GM18498 (cell line): ENCODE results near the gene TBC1D1.

Experiments
- ATAC-seq: cut with Tn5 transposase; IDR thresholded peaks from one replicate; pipeline ENCODE4 v1.9.1; 2021; ENCODE audit warnings: mild to moderate bottlenecking, moderate library complexity; ENCODE audit not compliant: unreplicated experiment

The TBC1D1 gene

DNA sequence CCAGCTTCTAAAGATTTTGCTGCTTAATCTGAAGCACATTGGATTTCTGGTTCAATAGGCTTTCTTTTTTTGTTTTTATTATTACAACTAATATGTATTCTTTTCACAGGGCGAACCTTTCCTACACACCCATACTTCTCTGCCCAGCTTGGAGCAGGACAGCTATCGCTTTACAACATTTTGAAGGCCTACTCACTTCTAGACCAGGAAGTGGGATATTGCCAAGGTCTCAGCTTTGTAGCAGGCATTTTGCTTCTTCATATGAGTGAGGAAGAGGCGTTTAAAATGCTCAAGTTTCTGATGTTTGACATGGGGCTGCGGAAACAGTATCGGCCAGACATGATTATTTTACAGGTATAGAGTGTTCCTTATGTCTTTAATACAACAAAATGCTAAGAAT, 224.7 kb downstream of the TBC1D1 start:
- no peak for ATAC-seq

DNA sequence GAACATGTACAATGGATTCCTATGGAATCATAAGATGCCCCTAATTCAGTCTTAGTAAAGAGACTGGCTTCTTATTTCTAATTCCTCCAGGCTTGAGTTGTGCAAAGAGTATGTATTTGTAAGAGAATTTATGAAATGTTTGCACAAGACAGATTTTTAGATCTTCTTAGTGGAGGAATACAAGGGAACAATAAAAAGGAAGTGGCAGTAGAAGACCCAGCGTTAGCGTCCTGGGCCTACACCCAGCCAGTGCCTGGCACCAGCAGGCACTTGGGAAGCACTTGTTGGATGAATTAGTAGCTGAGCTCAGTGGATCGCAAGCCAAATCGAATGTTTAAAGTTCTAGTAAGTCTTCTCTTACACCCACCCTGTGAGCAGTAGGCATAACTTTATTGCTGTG, 226.7 kb downstream of the TBC1D1 start:
- ATAC-seq, result no peak

DNA sequence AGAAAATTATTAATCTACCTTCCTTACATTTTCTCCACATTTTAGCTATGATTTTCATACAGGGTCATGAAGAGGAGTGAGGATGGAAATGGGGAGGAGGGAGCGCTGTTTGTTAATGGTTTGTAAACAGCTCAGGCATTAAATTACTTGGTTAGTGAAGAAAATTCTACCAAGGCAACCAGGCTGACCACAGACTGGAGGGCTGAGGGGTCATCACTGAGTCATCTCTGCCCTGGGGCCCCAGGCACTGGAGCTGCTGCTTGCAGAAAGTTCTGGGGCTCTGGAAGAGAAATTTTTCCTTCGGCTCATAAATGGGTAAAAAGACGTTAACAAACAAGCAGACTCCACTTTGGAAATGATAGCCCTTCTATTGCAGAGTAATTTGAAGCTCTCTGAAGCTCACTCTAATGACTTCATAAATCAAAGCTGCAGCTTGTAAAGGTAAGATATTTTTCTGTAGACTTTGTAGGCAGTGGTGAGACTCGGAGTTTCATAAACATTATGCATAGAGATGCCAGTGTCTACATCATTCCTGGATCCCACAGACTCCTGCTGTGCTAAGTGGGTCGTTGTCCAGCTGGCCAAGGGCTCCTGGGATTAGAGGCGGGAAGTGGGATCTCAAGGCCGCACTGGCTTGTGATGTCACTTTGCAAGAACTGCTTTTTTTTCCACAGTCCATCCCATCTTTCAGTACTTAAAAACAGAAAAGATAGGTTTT, 228.9 kb downstream of the TBC1D1 start:
- ATAC-seq, result no peak

DNA sequence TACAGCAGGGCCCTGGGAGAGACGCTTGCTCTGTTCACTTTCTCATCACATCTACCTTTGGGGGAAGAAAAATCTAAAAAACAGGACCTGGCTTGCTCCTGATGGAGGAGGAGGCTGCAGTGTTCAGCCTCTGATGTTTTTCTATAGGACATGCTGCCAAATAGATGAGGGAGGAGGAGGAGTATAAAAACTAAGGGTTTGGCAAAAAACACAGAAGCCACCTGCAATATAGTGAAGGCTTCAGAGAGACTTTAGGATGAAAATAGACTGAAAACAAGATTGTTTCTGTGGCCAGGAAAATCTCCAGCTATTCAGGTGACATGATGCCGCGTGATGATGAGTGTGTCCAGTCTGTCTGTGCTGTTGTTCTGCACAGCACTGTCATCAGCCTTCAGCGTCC, 229.9 kb downstream of the TBC1D1 start:
- ATAC-seq, result no peak

DNA sequence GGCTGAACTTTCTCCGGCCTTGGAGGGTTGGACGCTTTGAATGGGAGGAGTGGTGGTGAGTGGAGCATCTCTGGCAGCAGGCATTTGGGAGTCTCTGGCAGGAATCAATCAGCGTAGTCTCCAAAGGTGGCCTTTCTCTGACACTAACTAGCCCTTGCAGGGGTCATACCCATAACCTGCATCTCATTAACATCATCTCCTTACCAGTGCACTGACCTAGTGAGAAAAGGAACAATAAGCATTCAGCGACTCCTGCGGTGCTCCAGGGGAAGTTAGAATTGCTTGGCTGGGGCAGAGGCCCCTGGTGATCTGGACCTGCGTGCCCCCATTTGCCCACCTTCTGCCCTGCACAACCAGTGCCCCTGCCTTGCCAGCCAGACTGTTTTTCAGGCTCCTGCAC, 231.2 kb downstream of the TBC1D1 start:
- ATAC-seq, result no peak

DNA sequence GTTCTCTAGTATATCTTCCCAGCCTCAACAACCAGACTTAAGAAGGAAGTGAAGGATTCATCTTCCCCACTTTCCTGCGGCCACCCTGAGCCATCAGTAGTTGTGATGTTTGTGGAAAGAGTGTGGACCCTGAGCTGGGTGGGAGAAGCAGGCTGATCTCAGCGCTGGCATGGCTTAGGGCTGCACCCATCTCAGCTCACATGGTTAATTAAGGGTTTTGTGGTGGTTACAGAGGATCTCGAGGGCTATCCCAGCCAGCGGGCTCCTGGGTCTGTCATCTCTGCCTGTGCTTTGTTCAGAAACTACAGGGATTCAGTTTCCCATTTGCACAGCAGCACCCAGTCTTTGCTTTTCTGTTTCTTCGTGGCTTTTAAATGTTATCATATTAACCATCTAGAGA, 232.7 kb downstream of the TBC1D1 start:
- no peak for ATAC-seq

DNA sequence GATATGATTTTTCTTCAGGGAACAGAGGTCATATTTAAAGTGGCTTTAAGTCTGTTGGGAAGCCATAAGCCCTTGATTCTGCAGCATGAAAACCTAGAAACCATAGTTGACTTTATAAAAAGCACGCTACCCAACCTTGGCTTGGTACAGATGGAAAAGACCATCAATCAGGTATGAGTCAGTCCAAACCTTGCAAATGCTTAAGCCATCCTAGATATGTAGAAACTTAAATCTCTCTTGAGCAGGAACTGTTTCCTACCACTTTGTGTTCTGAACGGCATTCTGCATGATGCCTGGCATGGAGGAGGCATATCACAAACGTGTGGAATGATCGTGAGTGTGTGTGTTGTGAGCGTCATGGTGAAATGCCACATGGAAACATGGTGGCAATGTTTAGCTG, 234.1 kb downstream of the TBC1D1 start:
- ATAC-seq, result no peak

DNA sequence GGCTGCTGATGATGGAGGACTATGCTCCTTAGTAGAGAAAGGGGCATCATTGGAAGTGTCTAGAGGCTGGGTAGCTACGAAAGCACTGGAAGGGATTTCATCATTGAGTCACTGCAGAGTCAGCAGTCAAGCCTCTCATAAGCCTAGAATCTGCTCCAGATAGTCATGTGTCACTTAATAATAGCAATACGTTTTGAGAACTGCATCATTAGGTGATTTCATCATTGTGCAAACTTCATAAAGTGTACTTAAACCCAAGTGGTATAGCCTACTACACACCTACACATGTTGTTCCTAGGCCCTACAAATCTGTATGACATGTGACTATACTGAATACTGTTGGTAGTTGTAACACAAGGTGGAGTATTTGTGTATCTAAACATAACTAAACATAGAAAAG, 234.9 kb downstream of the TBC1D1 start:
- ATAC-seq, result no peak

DNA sequence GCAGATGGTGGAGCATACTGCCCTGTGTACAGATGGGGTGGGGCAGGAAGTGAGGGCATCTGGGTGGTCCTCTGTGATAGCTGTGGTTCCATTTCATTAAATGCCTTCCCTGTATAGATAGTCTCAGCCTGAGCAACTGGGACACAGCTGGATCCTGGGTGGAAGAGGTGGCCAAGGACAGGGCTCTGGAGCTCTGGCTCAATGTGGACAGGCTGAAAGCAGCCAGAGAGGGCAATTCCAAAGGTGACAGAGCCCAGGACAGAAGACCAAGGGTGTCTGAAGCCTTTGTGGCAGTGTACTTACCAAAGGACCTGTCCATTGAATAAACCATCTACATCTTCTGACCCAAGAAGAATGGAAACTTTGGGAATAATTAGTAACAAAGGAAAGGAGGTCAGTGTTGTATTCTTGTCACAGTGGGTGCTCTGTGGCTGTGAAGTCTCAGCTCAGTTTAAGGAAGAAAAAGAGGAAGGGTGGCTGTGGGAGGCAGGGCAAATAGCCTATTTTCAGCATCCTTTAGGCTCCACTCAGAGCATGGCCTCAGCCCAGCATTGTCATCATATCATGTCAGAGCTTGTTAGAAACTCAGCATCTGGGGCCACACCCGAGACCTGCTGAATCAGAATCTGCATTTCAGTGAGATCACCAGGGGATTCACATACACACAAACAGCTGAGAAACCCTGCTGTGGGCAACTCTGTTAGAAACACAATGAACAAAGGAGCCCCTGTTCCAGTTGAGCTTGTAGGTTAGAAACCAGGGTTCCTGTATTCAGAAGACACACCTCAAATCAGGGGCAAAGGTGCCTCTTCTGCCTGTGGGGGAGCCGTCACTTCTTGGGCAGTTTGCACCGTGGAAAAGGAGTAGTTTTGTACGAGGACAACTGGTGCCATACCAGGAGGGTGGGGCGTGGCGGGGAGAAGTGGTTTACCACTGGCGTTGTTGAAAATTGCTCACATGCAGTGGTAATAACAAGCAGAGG, 237.9 kb downstream of the TBC1D1 start:
- ATAC-seq, result peak; percentile 50

DNA sequence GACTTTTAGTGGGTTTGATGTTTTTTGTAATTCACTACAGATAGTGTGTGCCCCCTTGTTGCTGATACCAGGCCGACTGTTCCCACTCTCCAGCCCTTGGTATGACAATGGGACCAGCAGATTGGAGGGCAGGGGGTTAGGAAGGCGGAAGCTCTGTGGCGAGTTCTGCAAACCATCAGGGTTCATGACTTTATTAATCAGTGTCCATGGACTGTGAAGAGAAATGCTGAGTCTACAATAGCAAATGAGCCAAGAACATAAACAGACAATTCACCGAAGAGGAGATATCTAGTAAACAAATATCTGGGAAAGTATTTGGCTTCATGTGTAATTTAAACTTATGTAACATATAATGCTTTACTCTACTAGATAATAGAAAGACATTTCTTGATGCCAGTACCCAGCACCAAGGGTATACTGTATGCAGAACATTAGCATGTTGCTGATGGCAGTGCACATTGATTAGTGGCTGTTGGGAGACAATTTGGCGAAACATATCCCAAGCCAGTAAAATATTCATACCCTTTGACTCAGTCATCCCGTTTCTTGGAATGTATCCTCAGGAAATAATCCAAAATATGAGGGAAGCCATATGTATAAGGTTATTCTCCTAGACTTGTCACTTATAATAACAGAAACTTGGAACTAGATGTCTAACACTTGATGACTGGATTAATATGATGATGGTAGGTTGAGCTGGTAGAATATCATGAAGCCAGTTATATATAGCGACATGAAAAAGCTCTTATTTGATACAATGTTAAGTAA, 238.8 kb downstream of the TBC1D1 start:
- no peak for ATAC-seq

DNA sequence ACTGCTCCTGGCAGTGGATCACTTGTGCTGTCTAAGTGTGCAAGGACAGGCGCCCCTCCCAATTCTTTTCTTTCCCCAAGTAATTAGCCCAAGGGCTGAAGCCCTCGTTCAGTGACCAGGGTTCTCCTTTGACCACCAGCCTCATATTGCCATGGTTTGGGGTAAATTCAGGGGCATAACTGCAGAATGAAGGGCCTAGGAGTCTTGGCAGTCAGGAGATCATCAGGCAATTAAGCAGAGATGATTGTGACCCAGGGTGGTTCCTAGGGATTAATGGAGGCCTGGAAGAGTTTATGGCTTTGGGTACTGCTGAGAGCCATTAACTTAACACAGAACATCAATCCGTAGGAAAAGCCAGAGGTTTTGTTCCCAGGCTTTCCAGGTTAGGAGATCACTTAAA, 240.0 kb downstream of the TBC1D1 start:
- ATAC-seq, result no peak

DNA sequence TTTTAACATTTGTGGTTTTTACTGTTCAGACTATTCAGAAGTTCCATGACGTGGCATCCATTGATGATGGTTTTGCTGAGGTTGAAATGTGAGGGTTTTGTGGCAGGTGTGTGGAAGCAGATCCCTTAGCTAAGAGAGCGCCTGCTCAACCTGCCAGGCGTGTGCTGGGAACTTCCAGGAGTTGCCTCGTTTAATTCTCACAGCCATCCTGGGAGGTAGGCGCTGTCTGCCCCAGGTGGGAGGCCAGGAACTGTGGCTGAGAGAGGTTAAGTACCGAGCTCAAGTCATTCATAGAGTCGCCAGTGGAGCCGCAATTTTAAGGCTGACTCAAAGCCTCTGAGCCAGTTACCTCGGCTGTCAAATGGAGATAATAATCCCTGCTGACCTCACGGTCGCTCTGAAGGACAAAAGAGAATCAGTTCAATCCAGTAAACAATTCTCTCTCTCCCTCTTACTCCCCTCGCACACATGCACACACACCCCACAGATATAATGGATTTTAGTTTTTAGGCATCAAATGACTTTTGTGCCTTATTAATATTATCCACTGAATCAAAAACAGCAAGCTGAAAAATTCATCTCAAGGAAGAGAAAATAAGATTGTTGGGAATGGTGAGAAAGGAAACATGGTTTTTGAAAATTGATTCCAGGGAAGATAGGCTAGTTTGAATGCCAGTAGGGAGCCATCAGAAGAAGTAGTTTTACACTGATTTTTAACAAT, 240.6 kb downstream of the TBC1D1 start:
- ATAC-seq, result peak; percentile 25

DNA sequence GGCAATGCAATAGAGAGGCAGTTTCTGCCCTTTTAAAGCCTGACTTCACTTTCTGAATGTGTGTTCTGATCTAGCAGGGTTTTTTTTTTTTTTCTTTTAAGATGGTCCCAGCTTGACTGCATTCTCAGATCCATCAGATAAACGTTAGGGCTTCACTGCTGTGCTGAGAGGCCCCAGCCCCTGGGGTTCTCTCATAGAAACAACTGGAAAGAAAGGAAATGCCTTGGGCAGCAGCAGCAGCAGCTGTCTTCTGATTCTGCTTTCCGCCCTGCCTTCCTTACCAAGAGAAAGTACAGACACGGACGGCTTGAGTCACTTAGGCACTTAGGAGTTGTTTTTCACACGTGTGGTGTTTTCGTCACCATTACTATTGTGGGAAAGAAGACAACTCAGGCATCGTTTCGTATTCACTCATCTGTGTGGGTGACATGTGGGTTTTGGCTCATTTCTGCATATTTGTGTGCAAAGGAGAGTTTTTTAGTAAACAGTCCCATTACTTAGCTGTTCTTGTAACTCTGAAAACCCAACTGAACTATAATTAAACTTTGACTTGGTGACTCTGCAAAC, 241.3 kb downstream of the TBC1D1 start:
- peak; percentile 77 for ATAC-seq

DNA sequence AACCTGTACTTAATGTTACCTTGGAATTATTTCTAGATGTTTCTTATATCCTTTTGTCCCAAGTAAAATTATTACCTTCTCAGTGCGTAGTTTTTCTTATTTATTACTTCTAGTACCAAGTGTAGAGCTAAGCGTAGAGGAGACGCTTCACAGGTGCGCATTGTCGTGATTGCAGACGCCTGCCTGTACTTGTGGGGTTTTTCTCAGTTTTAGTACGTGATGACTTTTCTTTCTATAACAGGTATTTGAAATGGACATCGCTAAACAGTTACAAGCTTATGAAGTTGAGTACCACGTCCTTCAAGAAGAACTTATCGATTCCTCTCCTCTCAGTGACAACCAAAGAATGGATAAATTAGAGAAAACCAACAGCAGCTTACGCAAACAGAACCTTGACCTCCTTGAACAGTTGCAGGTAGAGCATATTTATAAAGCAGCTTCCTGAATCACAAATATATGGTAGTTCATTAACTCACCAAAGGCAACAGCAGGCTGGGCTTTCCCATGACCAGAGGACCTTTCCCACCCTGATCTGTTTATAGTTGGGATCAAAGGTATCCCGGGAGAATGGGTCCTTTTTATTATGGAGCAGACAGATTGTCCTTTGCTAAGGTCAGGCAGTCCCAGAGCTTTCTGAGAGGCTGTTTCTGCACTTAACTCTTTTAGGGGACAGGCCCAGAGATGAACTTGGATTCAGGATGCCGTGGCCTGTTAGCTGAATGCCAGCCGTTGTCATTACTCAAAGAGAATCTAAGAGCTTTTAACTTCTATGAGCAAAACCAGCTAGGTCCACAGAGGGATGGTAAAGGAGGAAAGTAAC, 242.2 kb downstream of the TBC1D1 start:
- ATAC-seq, result no peak

DNA sequence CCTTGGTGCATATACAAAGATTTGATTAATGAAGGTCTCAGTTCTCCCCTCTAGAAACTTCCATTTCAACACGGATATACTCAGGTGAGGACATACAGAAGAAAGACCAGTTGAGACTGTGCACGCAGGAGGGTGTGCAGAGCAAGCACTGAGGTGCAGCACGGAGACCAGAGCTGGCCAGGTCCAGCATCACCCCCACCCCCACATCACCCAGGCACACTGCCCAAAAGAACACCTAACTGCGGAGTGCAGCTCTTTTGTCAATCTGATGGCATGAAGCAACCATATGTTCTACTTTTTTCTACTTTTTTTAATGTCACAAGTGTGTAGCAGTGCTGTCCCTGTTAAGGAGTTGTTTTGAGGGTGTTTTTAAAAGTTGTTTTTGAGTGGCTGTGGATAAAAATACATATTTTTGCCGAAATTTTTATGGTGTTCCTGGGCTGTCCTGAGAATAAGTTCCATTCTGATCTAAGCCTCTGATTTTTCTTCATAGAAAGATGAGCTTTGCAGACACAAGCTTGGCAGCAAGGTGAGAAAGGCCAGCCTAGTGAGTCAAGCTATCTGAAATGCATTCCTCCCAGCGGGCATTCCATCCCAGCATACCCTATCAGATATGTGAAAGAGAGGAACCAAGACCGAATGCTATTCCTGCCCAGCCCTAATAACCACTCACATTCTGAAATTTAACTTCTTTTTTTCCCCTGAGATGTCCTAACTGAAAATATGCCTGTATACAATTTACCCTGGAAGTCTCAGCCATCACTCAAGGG, 243.0 kb downstream of the TBC1D1 start:
- ATAC-seq, result no peak

DNA sequence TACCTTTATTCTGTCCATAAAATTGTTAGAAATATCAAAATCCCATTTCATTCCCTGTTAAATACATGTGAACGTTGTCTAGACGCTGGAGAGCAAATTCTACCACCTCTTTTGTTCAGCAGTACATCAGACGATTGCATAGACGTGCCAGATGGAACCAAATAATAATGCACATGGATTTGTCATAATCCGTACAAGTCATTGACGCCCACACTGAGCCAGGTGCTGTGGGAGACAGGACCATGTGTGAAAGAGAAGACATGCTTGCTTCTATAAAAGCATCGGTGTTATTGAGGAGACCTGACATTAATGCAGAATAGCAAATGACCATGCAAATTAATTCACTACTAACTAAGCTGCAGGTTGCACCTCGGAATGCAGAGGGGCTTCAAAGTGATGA, 244.3 kb downstream of the TBC1D1 start:
- no peak for ATAC-seq

DNA sequence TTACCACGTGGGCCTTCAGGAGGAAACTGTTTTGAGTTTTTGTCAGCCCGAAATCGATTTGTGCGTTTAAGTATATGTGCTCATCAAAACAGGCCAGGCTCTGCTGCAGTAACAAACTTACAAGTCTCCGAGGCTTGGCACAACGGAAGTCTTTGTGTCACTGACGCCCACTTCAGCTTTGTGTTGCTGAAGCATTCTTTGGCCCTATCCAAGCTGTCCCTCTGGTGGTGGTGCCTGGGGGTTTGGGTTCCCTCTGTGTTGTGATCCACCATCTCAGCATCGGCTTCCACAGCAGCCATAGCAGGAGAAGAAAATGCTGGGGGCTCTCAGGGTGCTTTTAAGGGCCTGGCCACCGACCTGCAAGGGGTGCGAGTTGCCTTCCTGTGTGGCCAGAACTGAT, 245.7 kb downstream of the TBC1D1 start:
- no peak for ATAC-seq

DNA sequence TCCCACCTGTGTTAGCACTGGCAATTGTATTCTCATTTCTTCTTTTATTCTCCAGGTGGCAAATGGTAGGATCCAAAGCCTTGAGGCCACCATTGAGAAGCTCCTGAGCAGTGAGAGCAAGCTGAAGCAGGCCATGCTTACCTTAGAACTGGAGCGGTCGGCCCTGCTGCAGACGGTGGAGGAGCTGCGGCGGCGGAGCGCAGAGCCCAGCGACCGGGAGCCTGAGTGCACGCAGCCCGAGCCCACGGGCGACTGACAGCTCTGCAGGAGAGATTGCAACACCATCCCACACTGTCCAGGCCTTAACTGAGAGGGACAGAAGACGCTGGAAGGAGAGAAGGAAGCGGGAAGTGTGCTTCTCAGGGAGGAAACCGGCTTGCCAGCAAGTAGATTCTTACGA, 246.2 kb downstream of the TBC1D1 start:
- no peak for ATAC-seq

DNA sequence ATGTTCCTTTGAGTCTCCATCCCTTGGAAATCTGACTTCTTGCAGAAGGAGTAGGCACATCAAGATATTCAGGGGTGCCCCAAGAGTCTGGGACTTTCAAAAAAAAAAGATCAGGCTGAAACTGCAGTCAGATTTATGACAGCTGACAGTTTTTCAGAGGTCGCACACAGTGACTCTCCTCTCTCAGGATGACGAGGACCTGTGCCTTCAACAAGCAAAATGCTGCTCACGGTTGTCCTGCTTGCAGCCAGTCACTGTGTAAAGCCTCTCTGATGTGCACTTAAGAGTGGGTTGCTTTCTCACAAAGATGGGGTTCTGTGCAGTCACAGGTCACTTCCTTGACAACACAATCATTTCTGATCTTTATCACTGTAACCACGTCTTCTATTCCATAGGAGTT, 247.5 kb downstream of the TBC1D1 start:
- ATAC-seq, result no peak
